HEK293 (cell line): ENCODE measurements around the gene TCF12.

Source experiments
- CTCF ChIA-PET: fragments of 350-600 bp; formaldehyde crosslinking; extraction: SDS; loops from one replicate; lab custom pipeline; 2021; ENCODE audit warnings: antibody characterized with exemption; lab: Yijun Ruan, JAX
- POLR2A ChIA-PET: fragments of 300-600 bp; formaldehyde crosslinking; extraction: SDS; loops from one replicate; lab custom pipeline; 2020; ENCODE audit warnings: antibody characterized with exemption, inconsistent platforms; lab: Yijun Ruan, JAX
- H3K27ac ChIP-seq: fragments of 200-500 bp; sonication (Bioruptor generic); 2 replicates; pipeline ENCODE4 v1.5.1; 2014; ENCODE audit warnings: low read depth, low read length, control low read depth, inconsistent platforms; ENCODE audit errors: extremely low read depth
- H3K36me3 ChIP-seq, 2 experiments: fragments of 200-500 bp in 1 of 2; sonication (Bioruptor generic) in 1 of 2; 1 replicate in 1 of 2; 2 replicates in 1 of 2; pipeline ENCODE4 v1.5.1; 2014 to 2017; ENCODE audit warnings: inconsistent platforms in 2 of 2, low read length in 2 of 2; ENCODE audit not compliant: control insufficient read depth in 2 of 2, insufficient read depth in 1 of 2
- H3K4me1 ChIP-seq: fragments of 200-500 bp; sonication (Bioruptor generic); 2 replicates; pipeline ENCODE4 v1.5.1; 2014; ENCODE audit warnings: mild to moderate bottlenecking, low read length, inconsistent platforms; ENCODE audit not compliant: control insufficient read depth, insufficient read depth
- H3K4me3 ChIP-seq: 2 replicates; pipeline ENCODE4 v1.5.1; 2011; ENCODE audit warnings: low read depth, mild to moderate bottlenecking, control low read depth, low read length, moderate library complexity
- H3K9me3 ChIP-seq: fragments of 200-500 bp; sonication (Bioruptor generic); 2 replicates; pipeline ENCODE4 v1.5.1; 2014; ENCODE audit warnings: low read depth, low read length, inconsistent platforms; ENCODE audit not compliant: control insufficient read depth, insufficient read depth
- BCL11A ChIP-seq: fragments of 450-650 bp; formaldehyde crosslinking; IDR thresholded peaks from 2 replicates; pipeline ENCODE4 v1.5.1; 2016; ENCODE audit warnings: low read depth, missing biosample characterization, missing genetic modification characterization
- GFI1B ChIP-seq: fragments of 450-650 bp; formaldehyde crosslinking; IDR thresholded peaks from 2 replicates; pipeline ENCODE4 v1.5.1; 2016; ENCODE audit warnings: missing biosample characterization, missing genetic modification characterization
- GLI4 ChIP-seq: fragments of 450-650 bp; formaldehyde crosslinking; IDR thresholded peaks from 2 replicates; pipeline ENCODE4 v1.5.1; 2016; ENCODE audit warnings: missing biosample characterization, missing genetic modification characterization
- HOXA7 ChIP-seq: sonication (generic); formaldehyde crosslinking; IDR thresholded peaks from 2 replicates; pipeline ENCODE4 v1.8.1; 2022; ENCODE audit warnings: missing genetic modification reagents, borderline replicate concordance
- KLF1 ChIP-seq: fragments of 450-650 bp; formaldehyde crosslinking; IDR thresholded peaks from 2 replicates; pipeline ENCODE4 v1.5.1; 2016; ENCODE audit warnings: missing biosample characterization, missing genetic modification characterization
- ZBTB1 ChIP-seq: fragments of 450-650 bp; formaldehyde crosslinking; IDR thresholded peaks from 2 replicates; pipeline ENCODE4 v1.5.1; 2016; ENCODE audit warnings: missing biosample characterization, missing genetic modification characterization
- ZNF114 ChIP-seq: fragments of 450-650 bp; formaldehyde crosslinking; IDR thresholded peaks from 2 replicates; pipeline ENCODE4 v1.5.0; 2017; ENCODE audit warnings: missing biosample characterization, missing genetic modification characterization
- ZNF16 ChIP-seq: fragments of 450-650 bp; formaldehyde crosslinking; IDR thresholded peaks from 2 replicates; pipeline ENCODE4 v1.5.1; 2016; ENCODE audit warnings: low read depth, missing biosample characterization, missing genetic modification characterization
- ZNF311 ChIP-seq: fragments of 450-650 bp; formaldehyde crosslinking; IDR thresholded peaks from 2 replicates; pipeline ENCODE4 v1.5.1; 2017; ENCODE audit warnings: missing biosample characterization, missing genetic modification characterization, borderline replicate concordance
- ZNF341 ChIP-seq: fragments of 450-650 bp; formaldehyde crosslinking; IDR thresholded peaks from 2 replicates; pipeline ENCODE4; 2016; ENCODE audit warnings: low read depth, missing biosample characterization, missing genetic modification characterization
- ZNF473 ChIP-seq: fragments of 450-650 bp; formaldehyde crosslinking; IDR thresholded peaks from 2 replicates; pipeline ENCODE4 v1.5.1; 2017; ENCODE audit warnings: missing biosample characterization, missing genetic modification characterization
- ZNF600 ChIP-seq: fragments of 450-650 bp; formaldehyde crosslinking; IDR thresholded peaks from 2 replicates; pipeline ENCODE4 v1.5.1; 2016; ENCODE audit warnings: missing biosample characterization, missing genetic modification characterization
- ZNF610 ChIP-seq: fragments of 450-650 bp; formaldehyde crosslinking; IDR thresholded peaks from 2 replicates; pipeline ENCODE4 v1.5.1; 2016; ENCODE audit warnings: missing biosample characterization, missing genetic modification characterization, borderline replicate concordance
- ZNF707 ChIP-seq: fragments of 450-650 bp; formaldehyde crosslinking; IDR thresholded peaks from 2 replicates; pipeline ENCODE4 v1.5.1; 2016; ENCODE audit warnings: missing biosample characterization, missing genetic modification characterization
- ZNF76 ChIP-seq: fragments of 450-650 bp; formaldehyde crosslinking; IDR thresholded peaks from 2 replicates; pipeline ENCODE4; 2016; ENCODE audit warnings: low read depth, missing biosample characterization, missing genetic modification characterization, borderline replicate concordance
- ZNF792 ChIP-seq: fragments of 450-650 bp; formaldehyde crosslinking; IDR thresholded peaks from 2 replicates; pipeline ENCODE4 v1.5.1; 2016; ENCODE audit warnings: missing biosample characterization, missing genetic modification characterization
- ZSCAN16 ChIP-seq: fragments of 450-650 bp; formaldehyde crosslinking; IDR thresholded peaks from 2 replicates; pipeline ENCODE4 v1.5.1; 2016; ENCODE audit warnings: missing biosample characterization, missing genetic modification characterization
- TF ChIP-seq, protein P1 (sequence below): fragments of 450-650 bp; formaldehyde crosslinking; IDR thresholded peaks from 2 replicates; pipeline ENCODE4 v1.5.1; 2016; ENCODE audit warnings: missing biosample characterization, missing genetic modification characterization
- TF ChIP-seq, protein P2 (sequence below): fragments of 450-650 bp; formaldehyde crosslinking; conservative IDR thresholded peaks from 2 replicates; pipeline ENCODE4 v1.5.1; 2016; ENCODE audit warnings: low read depth, missing biosample characterization, missing genetic modification characterization
- TF ChIP-seq, protein P3 (sequence below): fragments of 450-650 bp; formaldehyde crosslinking; IDR thresholded peaks from 2 replicates; pipeline ENCODE4 v1.5.1; 2016; ENCODE audit warnings: missing biosample characterization, missing genetic modification characterization
- TF ChIP-seq, protein P4 (sequence below): fragments of 450-650 bp; IDR thresholded peaks from 2 replicates; pipeline ENCODE4 v1.5.1; 2018; ENCODE audit warnings: missing biosample characterization, mild to moderate bottlenecking, missing genetic modification characterization
- TF ChIP-seq, protein P5 (sequence below): fragments of 450-650 bp; formaldehyde crosslinking; IDR thresholded peaks from 2 replicates; pipeline ENCODE4 v1.5.1; 2016; ENCODE audit warnings: missing biosample characterization, missing genetic modification characterization

Gene TCF12

DNA sequence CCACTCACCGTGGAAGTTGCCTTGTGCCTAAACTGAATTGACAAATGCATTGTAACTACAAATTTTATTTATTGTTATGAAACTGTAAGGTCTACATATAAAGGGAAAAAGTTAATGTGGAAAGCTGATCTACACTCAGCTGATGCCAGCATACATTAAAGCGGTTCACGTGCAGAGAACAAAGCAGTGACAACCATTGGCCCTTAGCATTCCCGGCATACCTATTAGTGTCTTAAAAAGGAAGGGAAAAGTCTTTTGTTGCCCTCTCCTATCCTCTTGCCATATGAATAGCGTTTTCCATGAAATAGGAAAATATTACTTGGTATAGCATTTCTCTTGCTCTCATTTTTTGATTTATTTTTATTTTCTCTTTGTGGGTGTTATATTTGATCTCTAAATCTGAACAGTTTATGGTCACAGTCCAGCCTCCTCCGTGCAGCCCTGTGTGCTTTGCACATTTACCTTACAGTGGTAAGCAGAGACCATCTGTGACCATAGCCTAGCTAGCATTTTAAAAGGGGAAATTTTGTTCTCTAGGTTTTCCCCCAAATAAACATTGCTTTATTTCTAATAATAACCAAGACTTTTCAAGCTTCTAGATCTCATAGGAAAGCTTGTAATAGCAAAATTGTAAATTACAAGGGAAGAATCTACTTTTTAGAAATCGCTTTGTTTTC, 368.1 kb downstream of the TCF12 start:
- TF ChIP-seq ZNF707 (tag by site-specific recombination) (no peak), ZSCAN16 (tag by site-specific recombination) (no peak), ZNF600 (no peak), HOXA7 (CRISPR knock-in tag) (no peak), ZNF341 (no peak), ZNF76 (tag by site-specific recombination) (no peak)
- TF ChIP-seq, protein P1, sequence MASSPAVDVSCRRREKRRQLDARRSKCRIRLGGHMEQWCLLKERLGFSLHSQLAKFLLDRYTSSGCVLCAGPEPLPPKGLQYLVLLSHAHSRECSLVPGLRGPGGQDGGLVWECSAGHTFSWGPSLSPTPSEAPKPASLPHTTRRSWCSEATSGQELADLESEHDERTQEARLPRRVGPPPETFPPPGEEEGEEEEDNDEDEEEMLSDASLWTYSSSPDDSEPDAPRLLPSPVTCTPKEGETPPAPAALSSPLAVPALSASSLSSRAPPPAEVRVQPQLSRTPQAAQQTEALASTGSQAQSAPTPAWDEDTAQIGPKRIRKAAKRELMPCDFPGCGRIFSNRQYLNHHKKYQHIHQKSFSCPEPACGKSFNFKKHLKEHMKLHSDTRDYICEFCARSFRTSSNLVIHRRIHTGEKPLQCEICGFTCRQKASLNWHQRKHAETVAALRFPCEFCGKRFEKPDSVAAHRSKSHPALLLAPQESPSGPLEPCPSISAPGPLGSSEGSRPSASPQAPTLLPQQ (tag by site-specific recombination), result no peak
- TF ChIP-seq, protein P2, sequence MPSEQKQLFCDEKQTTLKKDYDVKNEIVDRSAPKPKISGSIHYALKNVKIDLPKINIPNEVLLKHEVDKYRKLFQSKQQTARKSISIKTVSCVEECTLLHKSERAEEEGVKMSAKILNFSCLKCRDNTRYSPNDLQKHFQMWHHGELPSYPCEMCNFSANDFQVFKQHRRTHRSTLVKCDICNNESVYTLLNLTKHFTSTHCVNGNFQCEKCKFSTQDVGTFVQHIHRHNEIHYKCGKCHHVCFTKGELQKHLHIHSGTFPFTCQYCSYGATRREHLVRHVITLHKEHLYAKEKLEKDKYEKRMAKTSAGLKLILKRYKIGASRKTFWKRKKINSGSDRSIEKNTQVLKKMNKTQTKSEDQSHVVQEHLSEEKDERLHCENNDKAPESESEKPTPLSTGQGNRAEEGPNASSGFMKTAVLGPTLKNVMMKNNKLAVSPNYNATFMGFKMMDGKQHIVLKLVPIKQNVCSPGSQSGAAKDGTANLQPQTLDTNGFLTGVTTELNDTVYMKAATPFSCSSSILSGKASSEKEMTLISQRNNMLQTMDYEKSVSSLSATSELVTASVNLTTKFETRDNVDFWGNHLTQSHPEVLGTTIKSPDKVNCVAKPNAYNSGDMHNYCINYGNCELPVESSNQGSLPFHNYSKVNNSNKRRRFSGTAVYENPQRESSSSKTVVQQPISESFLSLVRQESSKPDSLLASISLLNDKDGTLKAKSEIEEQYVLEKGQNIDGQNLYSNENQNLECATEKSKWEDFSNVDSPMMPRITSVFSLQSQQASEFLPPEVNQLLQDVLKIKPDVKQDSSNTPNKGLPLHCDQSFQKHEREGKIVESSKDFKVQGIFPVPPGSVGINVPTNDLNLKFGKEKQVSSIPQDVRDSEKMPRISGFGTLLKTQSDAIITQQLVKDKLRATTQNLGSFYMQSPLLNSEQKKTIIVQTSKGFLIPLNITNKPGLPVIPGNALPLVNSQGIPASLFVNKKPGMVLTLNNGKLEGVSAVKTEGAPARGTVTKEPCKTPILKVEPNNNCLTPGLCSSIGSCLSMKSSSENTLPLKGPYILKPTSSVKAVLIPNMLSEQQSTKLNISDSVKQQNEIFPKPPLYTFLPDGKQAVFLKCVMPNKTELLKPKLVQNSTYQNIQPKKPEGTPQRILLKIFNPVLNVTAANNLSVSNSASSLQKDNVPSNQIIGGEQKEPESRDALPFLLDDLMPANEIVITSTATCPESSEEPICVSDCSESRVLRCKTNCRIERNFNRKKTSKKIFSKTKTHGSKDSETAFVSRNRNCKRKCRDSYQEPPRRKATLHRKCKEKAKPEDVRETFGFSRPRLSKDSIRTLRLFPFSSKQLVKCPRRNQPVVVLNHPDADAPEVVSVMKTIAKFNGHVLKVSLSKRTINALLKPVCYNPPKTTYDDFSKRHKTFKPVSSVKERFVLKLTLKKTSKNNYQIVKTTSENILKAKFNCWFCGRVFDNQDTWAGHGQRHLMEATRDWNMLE (tag by site-specific recombination), result no peak
- TF ChIP-seq, protein P3, sequence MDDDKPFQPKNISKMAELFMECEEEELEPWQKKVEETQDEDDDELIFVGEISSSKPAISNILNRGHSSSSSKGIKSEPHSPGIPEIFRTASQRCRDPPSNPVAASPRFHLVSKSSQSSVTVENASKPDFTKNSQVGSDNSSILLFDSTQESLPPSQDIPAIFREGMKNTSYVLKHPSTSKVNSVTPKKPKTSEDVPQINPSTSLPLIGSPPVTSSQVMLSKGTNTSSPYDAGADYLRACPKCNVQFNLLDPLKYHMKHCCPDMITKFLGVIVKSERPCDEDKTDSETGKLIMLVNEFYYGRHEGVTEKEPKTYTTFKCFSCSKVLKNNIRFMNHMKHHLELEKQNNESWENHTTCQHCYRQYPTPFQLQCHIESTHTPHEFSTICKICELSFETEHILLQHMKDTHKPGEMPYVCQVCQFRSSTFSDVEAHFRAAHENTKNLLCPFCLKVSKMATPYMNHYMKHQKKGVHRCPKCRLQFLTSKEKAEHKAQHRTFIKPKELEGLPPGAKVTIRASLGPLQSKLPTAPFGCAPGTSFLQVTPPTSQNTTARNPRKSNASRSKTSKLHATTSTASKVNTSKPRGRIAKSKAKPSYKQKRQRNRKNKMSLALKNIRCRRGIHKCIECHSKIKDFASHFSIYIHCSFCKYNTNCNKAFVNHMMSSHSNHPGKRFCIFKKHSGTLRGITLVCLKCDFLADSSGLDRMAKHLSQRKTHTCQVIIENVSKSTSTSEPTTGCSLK (tag by site-specific recombination), result no peak
- CTCF ChIA-PET, result no interaction called here
- no peaks in the 10 kb centered on the region for H3K9me3 ChIP-seq
- no peak overlapping the region for H3K27ac ChIP-seq
- no peak overlapping the region for H3K4me3 ChIP-seq
- H3K36me3 ChIP-seq, result peaks cover 0 to 21% of the 10 kb centered on the region in 2 experiments; a peak in 1 of 3 replicates
- H3K4me1 ChIP-seq, result no peaks in the 10 kb centered on the region
- POLR2A ChIA-PET, result no interaction called here

DNA sequence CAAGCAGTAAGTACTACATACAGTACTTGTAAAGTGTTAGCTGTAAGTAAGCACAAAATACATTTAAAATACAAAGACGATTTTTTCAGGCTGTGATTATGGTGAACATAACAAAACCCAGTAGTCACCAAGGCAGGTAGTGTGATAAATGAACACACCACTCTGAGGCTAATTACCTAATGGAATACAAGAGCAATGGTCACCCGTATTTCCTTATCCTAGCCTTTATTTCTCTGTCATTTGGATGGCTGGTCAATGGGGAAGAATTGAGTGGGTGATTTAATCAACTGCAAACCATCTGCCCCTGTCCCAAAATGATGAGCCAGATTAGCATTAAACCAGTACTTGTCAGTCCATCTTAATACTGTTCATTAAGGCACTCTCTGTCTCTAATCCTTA, 368.7 kb downstream of the TCF12 start:
- H3K4me1 ChIP-seq, result no peaks in the 10 kb centered on the region
- POLR2A ChIA-PET, result no interaction called here
- H3K27ac ChIP-seq, result no peak overlapping the region
- CTCF ChIA-PET, result no interaction called here
- H3K36me3 ChIP-seq, result peaks cover 0 to 21% of the 10 kb centered on the region in 2 experiments; a peak in 1 of 3 replicates
- H3K4me3 ChIP-seq, result no peak overlapping the region
- no peaks in the 10 kb centered on the region for H3K9me3 ChIP-seq
- TF ChIP-seq, protein P4, sequence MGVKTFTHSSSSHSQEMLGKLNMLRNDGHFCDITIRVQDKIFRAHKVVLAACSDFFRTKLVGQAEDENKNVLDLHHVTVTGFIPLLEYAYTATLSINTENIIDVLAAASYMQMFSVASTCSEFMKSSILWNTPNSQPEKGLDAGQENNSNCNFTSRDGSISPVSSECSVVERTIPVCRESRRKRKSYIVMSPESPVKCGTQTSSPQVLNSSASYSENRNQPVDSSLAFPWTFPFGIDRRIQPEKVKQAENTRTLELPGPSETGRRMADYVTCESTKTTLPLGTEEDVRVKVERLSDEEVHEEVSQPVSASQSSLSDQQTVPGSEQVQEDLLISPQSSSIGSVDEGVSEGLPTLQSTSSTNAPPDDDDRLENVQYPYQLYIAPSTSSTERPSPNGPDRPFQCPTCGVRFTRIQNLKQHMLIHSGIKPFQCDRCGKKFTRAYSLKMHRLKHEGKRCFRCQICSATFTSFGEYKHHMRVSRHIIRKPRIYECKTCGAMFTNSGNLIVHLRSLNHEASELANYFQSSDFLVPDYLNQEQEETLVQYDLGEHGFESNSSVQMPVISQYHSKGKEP, result no peak
- TF ChIP-seq ZNF311 (tag by site-specific recombination) (no peak), ZNF76 (tag by site-specific recombination) (no peak), ZNF610 (tag by site-specific recombination) (no peak), KLF1 (no peak), GFI1B (tag by site-specific recombination) (no peak), ZNF16 (tag by site-specific recombination) (no peak), GLI4 (tag by site-specific recombination) (no peak), ZNF114 (tag by site-specific recombination) (no peak), ZNF792 (tag by site-specific recombination) (no peak), BCL11A (no peak), ZBTB1 (tag by site-specific recombination) (no peak), ZNF473 (no peak)
- TF ChIP-seq, protein P5, sequence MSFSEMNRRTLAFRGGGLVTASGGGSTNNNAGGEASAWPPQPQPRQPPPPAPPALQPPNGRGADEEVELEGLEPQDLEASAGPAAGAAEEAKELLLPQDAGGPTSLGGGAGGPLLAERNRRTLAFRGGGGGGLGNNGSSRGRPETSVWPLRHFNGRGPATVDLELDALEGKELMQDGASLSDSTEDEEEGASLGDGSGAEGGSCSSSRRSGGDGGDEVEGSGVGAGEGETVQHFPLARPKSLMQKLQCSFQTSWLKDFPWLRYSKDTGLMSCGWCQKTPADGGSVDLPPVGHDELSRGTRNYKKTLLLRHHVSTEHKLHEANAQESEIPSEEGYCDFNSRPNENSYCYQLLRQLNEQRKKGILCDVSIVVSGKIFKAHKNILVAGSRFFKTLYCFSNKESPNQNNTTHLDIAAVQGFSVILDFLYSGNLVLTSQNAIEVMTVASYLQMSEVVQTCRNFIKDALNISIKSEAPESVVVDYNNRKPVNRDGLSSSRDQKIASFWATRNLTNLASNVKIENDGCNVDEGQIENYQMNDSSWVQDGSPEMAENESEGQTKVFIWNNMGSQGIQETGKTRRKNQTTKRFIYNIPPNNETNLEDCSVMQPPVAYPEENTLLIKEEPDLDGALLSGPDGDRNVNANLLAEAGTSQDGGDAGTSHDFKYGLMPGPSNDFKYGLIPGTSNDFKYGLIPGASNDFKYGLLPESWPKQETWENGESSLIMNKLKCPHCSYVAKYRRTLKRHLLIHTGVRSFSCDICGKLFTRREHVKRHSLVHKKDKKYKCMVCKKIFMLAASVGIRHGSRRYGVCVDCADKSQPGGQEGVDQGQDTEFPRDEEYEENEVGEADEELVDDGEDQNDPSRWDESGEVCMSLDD (tag by site-specific recombination), result no peak
